ENCODE data around the gene XRN2.

Gene XRN2

DNA sequence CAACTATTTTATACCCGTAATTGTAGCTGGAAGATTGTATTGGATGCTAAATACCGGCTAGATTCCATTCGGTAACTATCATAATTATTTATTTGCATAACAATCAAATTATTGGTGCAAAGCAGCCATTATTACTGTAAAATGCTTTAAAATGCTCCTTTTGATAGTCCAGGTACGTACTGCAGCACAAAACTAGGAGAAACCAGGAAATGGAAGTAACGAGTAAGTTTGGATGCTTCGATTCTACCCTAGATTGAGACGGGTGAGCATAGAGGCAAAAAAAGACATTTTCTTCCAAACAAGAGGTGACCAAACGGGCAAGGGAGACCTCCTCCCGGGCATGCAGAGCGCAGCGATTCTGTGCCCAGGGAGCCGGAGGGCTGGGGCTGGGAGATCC is 469 bp upstream of the XRN2 start:
- DNase-seq, result no peak

DNA sequence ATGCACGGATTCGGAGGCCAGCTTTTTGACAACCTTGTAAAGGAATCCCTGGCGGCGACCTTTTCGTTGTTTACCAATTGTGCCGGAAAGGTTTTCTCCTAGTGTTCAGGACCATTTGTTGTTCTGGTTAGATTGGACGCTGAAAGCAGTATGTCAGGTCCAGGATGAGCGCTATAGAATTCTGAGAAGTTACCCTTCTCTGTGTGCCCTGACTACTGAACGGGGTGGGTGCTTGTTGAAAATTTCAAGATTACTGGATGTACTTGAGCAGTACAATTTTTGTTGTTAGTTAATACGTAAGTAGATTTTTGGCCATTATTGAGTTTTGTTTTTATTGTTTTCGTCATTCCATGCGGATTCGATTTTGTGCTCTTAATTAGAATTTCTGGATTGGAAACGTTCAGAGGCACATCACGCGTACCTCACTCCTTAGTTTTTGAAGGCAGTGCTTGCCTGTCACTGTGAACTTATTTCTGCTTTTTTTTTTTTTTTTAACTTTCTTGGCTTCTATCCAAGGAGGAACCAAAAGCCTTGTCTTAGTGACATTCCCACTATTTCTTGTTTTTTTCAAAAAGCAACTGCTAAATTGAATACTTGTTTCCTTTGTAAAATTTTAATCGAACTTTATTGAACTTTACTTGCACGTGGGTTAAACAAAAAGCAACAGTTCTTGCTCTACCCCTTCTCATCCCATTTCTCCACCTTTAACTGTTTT is 898 bp downstream of the XRN2 start:
- no peak for DNase-seq

DNA sequence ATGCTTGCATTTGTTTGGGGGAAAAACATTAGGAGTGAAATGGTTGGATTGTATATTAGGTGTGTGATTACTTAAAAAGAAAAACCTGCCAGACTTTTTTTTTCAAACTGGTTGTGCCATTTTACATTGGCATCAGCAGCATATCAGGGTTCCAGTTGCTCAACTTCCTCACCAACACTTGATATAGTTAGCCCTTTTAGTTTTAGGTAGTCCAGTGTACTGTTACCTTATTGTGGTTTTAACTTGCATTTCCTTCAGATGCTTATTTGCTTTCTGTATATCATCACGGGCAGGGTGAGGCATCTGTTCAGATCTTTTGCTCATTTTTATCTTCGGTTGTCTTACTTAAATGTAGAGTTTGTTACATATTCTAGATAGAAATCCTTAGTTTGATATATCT is 5.2 kb downstream of the XRN2 start:
- DNase-seq, result no peak

DNA sequence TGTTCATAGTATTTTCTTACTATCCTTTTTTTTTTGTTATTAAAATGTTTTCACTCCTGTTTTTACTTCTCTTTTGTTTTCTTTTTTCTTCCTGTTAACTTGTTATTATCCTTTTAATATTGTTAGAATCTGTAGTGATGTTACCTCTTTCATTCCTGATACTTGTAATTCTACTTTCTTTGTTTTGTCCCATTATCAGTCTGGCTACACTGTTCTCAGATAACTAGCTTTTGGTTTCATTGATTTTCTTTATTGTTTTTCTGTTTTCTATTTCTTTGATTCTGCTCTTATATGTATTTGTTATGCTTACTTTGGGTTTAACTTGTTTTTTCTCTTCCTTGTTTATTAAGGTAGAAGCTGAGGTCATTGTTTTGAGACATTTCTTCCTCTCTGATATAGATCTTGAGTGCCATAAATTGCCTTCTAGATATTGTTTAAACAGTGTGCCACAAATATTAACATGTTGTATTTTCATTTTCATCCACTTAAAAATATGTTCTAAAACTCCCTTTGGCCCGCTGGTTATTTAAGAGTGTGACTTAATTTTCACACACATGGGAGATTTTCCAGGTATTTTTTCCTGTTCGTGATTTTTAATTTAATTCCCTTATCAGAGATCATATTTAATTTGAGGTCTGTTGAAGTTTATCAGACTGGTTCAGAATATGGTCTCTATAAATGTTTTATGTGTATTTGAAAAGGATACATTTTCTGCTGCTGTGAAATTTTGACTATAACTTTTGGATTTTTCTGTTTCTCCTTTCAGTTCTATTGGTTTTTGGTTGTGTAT is 6.7 kb downstream of the XRN2 start:
- DNase-seq, result no peak

DNA sequence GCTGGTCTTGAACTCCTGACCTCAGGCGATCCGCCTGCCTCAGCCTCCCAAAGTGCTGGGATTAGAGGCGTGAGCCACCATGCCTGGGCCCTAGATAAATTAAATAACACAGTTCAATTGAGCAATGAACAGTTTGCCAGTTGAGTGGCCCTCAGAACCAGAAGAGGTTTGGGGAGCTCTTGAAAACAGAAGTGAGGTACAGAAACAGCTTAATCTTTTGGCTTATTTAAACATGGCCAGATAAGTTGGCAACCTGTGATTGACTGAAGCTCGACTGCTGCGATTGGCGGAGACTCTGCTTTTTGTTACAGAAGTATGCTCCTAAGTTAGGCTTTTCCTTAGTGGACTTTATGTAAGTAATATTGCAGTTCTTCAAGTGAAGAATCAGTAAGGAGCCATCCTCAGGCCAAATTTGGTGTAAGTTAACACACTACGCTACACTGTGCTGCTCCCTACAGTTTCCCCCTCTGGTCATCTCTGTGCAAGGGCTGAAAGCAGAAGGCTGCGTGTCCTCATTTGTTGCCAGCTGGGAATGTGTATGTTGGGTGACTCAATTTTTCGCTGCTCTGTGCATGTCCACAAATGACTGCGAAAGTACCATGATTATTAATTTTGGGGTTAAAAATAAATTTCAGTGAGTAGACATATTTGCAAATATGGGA is 9.8 kb downstream of the XRN2 start:
- DNase-seq, result no peak

DNA sequence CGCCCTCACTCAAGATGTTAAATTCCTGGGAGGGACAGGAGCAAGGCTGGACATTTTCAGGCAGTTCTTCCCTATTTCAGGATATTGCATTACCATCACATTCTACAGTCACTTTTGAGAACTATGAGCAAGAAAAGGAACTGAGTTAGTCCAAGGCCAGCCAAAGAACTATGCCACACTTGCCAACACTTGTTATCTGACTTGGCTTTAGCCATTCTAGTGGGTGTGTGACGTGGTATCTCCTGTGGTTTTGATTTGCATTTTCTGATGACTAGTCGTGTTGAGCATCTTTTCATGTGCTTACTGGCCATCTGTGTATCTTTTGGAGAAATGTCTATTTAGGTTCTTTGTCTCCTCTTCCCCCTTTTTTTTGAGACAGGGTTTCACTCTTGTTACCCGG is 12.0 kb downstream of the XRN2 start:
- DNase-seq, result no peak

DNA sequence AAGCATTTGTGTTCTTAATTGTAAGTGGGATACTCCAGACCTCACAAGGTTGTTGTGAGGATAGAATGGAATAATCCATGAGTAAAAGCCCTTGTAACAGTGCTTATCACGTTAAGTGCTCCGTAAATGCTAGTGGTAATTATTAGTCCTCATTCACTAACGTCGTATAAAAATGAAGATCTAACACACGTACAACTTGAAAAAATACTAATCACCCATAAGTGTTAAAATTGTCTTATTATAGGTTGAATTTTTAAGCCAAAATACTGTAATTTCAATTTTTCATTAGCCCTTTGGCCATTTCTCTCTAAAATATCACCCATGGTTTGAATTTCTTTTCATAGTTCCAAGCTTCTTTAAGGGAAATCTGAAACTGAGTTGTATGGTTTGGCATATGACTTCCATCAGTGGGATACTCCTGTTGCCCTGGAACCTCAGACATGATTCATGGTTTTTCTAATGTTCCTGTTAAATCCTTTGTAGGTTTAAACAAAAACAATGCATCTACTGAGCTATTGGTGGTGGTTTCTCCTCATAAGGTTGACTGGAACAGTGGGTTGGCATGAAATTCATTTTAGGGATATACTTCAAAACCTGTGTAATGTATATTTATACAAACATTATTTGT is 19.1 kb downstream of the XRN2 start:
- DNase-seq, result no peak

DNA sequence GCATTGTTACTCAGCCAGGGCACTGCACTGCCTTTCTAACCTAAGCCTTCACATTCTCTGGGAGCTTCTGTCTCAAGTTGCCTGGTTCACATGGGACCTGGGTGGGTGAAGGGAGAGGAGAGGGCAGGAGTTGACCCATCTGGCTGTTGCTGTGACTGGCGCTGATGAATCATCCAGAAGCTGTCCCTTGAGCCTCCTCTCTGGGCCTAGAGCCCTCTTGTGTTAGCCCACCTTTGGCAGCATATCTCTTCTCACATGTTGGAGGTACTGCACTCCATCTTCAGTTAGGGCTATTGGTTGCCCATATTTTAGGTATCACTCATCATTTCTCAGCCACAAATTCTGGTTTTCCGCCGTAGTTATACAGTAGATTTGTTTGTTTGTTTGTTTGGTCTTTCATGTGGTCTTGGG is 19.8 kb downstream of the XRN2 start:
- no peak for DNase-seq

DNA sequence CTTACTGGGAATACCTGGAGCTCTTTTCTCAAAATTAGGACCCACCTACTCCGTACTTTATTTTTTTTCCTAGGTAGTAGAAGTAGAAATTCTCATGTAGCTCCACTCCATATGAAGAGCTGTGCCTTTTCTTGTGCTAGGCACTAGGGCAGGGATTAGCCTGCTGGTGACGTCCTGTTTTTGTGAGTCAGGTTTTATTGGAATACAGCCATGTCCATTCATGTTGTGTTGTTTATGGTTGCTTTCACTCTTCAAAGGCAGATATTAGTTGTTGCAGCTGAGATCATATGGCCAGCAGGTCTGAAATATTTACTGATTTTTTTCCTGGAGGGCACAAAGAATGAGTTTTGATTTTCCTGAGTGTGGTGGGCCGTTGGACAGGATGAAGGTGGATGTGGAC is 20.5 kb downstream of the XRN2 start:
- no peak for DNase-seq

DNA sequence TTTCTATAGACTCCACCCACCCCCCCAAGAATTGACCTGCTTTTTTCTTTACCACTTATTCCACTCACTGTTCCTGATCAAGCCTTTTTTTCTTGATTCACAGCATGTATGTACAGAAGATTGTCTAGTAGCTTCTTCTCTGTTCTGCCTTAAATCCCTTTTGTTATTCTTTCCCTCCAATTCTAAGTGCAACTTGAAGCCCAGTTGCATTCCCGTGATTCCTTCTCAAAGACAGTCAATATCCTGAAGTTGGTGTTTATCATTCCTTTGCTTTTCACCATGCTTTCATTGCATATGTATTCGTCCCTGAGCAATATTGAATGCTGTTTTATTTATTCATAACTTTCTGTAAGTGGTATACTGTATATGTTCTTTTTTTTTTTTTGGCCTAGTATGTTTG is 21.0 kb downstream of the XRN2 start:
- no peak for DNase-seq

DNA sequence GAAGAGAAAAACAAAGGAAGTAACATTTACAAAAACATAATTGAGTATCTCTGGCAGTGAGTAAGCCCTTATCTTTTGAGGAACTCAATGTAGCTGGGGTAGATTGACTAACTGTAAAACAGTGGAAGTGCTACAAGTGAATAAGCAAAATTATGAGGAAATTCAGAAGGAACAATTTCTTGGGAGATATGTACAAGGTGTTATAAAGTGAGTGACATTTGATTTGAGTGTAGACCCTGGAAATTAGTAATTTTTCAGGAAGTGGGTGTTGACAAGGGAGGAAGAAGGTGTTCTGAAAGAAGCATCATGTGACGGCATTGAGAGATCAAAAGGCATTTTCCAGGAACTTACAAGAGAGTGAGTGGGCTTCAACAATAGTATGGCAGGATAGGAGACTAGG is 22.2 kb downstream of the XRN2 start:
- no peak for DNase-seq

DNA sequence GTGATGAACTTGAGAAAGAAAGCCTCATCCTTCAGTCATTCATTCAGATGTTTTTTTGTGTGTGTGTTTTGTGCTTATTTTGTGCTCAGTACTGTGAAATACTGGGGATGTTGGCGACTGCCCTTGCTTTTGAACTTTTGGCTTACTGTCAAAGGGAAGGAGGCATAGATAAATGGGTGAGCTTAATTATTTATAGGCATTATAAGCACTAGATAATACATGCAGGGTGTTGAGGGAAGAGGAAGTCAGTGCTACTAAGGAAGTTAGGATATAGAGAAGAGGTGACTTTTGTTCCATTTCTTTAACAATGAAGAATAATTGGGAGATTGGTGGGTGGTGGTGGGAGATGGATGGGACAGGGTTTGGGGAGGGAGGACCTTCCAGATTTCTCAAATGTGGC is 23.6 kb downstream of the XRN2 start:
- DNase-seq, result no peak

DNA sequence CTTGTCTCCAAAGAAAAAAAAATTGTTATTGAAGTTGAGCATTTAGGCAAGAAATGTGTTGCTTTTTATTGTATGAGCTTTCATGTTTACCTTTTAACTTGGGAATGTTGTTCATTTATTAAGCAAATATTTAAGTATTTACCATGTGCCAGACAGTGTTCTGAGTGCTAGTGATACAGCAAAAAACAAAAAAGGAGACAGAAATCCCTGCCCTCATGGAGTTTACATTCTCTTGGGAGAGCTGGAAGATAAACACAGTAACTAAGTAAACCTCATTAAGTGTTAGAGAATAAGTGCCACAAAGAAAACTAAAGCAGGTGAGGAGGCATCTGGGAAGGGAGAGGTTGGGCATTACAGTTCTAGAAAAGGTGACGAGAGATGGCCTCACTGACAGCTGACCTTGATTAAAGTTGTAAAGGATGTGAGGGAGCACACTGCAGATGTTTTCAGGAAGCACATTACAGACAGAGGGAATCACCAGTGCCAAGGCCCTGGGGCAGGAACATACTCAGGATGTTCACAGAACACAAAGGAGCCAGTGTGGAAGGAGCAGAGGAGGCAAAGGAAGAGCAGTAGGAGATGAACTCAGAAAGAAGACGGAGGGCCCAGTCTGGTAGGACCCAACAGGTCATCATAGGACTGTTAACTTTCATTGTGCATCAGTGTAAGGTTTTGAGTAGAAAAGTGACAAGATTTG is 33.5 kb downstream of the XRN2 start:
- DNase-seq, result no peak

DNA sequence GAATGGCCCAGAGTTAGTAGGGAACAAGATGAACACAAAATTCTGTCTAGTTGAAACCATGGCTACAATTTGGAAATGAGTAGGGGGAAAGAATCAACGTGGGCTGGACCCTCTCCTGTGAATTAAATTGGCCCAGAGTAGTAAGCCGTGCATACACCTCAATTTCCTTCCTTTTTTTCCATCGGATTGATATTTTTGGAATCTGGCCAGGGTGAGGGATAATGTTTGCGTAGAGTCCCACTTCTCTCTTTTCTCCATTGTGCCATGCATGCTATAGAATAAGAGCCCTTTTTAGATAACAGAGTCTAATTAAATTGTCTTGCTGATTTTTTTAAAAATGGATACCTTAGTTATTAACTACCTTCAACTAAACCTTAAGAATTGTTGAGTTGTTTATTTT is 35.2 kb downstream of the XRN2 start:
- peak; percentile 3 for DNase-seq

DNA sequence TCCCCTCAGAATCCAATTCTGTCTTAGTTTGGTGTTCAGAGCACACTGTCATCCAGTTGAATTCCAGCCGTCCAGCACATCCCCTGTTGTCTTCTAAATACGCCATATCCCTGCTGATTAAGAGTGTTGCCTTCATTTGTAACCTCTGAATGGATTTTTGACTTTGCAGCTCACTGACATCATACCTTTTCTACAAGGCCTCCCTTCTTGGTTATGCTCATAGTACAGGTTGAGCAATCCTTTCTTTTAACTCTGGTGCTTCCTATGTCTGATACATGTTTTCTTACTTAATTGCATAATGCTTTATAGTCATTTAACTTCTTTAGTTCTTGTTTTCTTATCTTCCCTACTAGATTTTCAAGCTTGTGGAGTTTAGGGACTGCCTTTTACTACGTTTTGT is 36.4 kb downstream of the XRN2 start:
- no peak for DNase-seq

DNA sequence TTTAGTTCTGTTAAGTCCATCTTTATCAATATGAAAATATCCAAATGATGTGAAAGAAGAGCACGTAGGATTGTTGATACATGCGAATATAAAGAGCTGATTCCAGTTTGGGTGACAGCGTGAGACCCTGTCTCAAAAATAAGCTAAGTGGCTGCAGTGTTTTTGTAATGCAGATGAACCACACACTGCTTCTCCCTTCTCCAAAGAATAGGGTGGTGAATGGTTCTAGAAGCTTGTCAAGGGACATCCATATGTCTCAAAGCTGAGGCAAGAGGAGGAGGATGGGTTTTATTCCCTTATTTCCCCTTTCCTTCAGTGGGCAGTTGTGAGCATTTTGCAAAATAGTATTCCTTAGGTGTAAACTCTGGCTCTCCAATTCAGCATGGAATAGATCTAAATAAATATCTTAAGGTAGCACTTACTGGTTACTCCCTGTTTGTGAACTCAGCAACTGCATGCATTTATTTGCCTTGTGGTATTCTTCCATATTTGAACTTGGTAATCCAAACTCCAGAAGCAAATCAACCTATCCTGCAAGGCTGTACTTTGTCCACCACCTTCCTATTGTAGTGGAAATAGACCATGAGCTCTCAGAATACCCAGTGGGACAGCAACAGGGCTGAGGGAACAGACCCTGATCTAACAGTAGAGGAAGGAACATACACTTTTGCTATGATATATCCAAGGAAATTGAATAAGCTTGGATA is 38.0 kb downstream of the XRN2 start:
- DNase-seq, result no peak

DNA sequence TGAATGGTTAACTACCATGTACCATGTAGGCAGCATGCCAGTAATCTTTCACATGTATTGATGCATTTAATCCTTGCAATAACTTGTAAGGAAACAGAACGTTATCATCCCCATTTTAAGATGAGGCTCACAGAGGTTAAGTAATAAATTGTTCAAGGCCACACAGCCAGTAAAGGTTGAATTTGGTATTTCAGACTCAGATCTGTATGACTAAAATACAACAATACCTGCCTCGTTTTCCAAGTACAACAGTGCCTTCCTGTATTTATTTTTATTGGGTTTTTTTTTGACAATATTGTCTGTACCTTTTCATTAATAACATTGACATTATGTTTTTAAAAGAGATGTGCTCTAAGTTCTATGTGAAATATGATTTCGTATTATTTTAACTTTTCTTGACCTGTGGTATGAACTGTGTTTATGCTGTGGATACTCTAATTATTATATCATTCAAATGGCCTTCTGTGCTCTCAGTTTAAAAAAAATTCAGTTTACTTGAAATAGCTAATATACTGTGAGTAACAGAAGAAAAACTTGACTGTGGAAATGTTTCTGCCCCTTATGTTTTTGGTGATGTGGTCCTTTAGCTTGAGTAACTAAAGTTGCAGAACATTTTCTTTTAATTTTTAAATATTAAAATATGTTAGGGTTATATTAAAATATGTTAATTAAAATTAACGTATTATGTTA is 39.7 kb downstream of the XRN2 start:
- DNase-seq, result no peak

DNA sequence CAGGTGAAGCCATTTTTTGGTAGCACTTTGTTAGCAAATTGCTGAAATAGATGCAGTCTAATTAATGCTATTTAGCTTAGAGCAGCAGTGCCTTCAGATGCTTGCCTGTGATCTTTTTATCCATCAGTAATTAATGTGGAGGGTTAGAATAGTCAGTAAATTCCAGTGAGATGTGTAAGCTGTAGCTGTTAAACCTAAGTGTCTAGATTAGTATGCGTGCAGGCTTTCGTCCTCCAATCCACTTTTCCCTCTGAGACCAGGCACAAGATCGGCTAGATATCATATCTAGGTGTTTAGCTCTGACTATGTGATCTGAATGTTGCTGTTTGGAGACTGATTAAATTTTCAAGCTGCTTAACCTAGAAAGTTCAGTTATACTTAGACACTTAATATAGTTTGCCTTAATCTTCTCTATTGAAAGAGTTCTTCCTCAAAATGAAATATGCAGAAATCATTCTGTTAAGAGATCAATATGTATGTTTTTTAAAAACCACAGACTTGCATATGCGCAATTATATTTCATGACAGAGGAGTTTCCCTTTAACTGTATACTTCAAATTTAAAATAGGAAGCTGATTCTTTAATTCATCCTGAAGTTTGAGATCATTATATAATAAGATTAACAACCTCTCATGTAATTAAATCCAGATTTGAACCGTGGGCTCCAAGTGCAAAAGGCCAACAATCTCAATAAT is 41.2 kb downstream of the XRN2 start:
- no peak for DNase-seq

DNA sequence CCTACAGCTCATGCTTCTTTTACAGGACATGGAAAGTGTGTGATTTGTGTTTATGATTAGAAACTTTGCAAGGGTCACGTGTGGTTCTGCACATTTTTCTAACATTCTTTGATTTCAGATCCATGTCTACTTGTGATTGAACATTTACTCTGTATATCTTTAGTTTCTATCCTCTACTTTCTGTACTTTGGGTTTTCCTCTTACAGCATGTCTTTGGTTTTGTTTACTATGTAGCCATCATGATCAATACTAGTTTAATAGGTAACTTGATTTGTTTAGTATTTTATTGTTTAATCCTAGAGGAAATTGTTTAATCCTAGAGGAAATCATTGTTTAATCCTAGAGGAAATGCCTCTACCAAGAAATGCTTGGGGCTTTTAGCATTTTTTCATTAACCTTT is 41.8 kb downstream of the XRN2 start:
- DNase-seq, result no peak

DNA sequence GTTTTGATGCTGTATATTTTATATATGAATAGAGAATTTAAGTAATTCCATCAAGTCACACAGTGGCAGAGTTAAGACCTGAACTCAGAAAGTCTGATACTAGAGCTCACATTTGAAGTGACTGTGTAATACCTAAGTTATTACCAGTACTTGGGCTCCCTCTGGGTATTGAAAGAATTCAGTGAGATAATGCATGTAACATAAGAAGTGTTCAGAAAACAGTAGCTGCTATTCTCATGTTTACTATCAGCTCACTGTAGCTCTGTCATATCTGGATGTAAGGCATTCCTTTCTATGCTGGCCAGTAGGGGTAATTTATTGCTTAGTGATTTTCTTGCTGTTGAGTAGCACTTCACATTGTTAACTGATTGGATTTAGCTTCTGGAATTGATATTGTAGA is 49.6 kb downstream of the XRN2 start:
- DNase-seq, result no peak

DNA sequence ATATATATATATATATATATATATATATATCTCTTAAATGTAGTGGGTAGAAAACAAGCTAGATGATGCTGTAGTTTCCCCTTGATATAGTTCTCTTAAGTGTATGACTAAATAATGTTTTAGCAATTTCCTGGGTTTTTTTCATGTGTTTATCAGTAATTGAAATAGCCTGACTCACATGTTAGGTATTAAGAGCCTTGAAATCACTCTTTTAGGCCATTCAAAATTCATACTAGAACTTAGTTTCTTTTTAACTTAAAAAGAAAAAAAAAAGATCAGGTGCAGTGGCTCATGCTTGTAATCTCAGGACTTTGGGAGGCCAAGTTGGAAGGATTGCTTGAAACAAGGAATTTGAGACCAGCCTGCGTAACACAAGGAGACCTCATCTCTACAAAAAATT is 50.1 kb downstream of the XRN2 start:
- DNase-seq, result no peak

Data from NCI-H1105 (cell line).